GM18502 (cell line): ENCODE data around the gene ASPRV1.

Experiments
- ATAC-seq: cut with Tn5 transposase; IDR thresholded peaks from one replicate; pipeline ENCODE4 v1.9.1; 2021; ENCODE audit warnings: mild to moderate bottlenecking; ENCODE audit not compliant: unreplicated experiment, poor library complexity

The ASPRV1 gene

GRCh38 chr2:69945441-69945840 is 16.0 kb downstream of the ASPRV1 start:
- no peak for ATAC-seq

- no peak for ATAC-seq
These were observed 16.7 kb downstream of the ASPRV1 start for GRCh38 chr2:69944756-69945155.

- ATAC-seq, result no peak
These were observed 17.4 kb downstream of the ASPRV1 start for GRCh38 chr2:69943843-69944525.

GRCh38 chr2:69943000-69943842 is 18.2 kb downstream of the ASPRV1 start:
- ATAC-seq, result no peak

- ATAC-seq, result no peak
These were observed 20.7 kb downstream of the ASPRV1 start for GRCh38 chr2:69940691-69941090.

GRCh38 chr2:69939722-69940121 is 21.7 kb downstream of the ASPRV1 start:
- ATAC-seq, result no peak

- no peak for ATAC-seq
These were observed 23.5 kb downstream of the ASPRV1 start for GRCh38 chr2:69937968-69938367.

GRCh38 chr2:69936906-69937305 is 24.5 kb downstream of the ASPRV1 start:
- no peak for ATAC-seq

- no peak for ATAC-seq
These were observed 26.4 kb downstream of the ASPRV1 start for GRCh38 chr2:69935011-69935410.

- ATAC-seq, result no peak
These were observed 26.9 kb downstream of the ASPRV1 start for GRCh38 chr2:69934614-69934908.

- no peak for ATAC-seq
These were observed 27.4 kb downstream of the ASPRV1 start for GRCh38 chr2:69933839-69934613.

GRCh38 chr2:69933254-69933828 is 28.1 kb downstream of the ASPRV1 start:
- no peak for ATAC-seq

GRCh38 chr2:69932596-69932922 is 28.9 kb downstream of the ASPRV1 start:
- ATAC-seq, result no peak

- no peak for ATAC-seq
These were observed 29.4 kb downstream of the ASPRV1 start for GRCh38 chr2:69931832-69932595.

GRCh38 chr2:69926849-69927515 is 34.4 kb downstream of the ASPRV1 start:
- no peak for ATAC-seq

GRCh38 chr2:69923116-69923515 is 38.3 kb downstream of the ASPRV1 start:
- ATAC-seq, result no peak

- ATAC-seq, result no peak
These were observed 43.0 kb downstream of the ASPRV1 start for GRCh38 chr2:69918401-69918800.

- ATAC-seq, result no peak
These were observed 43.6 kb downstream of the ASPRV1 start for GRCh38 chr2:69917852-69918251.

- ATAC-seq, result no peak
These were observed 45.3 kb downstream of the ASPRV1 start for GRCh38 chr2:69916106-69916505.
